Measurements from ENCODE around the gene PDZD4.

The PDZD4 gene

DNA sequence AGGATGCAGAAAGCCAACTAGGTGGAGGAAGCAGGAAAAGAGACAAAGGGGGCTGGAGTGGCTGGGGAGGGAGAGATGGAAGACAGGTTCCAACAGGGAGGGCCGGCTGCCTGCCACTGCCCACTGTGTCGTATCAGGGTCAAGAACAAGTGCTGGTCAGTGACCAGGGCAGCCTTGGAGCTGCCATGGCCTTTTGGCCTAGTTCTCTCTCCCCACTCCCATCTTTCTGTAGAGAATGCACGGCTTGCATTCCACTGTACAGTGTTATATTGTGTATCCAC, 43.7 kb upstream of the PDZD4 start:
- Histone ChIP-seq H3K79me2 (ENCODE audit: insufficient read depth, low read length) (no peaks in the 10 kb centered on the region), H3K36me3 (ENCODE audit: insufficient read depth, low read length) (no peaks in the 10 kb centered on the region), H3K4me3 (ENCODE audit: low read depth, low read length, poor library complexity, severe bottlenecking) (no peak overlapping the region), H3K4me2 (ENCODE audit: low read length) (no peak overlapping the region), H3K4me1 (ENCODE audit: insufficient read depth, low read length, severe bottlenecking) (no peaks in the 10 kb centered on the region), H3K27me3 (ENCODE audit: insufficient read depth, low read length) (no peaks in the 10 kb centered on the region), H3K9me3 (ENCODE audit: low read length) (no peaks in the 10 kb centered on the region), H3F3A (ENCODE audit: insufficient read depth, low read length) (no peaks in the 10 kb centered on the region), H3K9ac (ENCODE audit: low read length) (no peak overlapping the region), H3K9me2 (ENCODE audit: low read depth, low read length) (no peaks in the 10 kb centered on the region), H4K20me1 (ENCODE audit: insufficient read depth, low read length) (no peaks in the 10 kb centered on the region), H3K27ac (ENCODE audit: low read depth, low read length, poor library complexity, severe bottlenecking) (no peak overlapping the region), H2AFZ (ENCODE audit: low read length) (no peak overlapping the region)
- TF ChIP-seq CTCF (IDR thresholded peaks at IDR 0.05; ENCODE audit: low read length) = no peak
- no peak for TF ChIP-seq EZH2 (IDR thresholded peaks at IDR 0.05; ENCODE audit: borderline replicate concordance, low read length)

GRCh38 chrX:153873282-153874084, 43.1 kb upstream of the PDZD4 start:
- Histone ChIP-seq H3K9me2 (ENCODE audit: low read depth, low read length) (no peaks in the 10 kb centered on the region), H3K9me3 (ENCODE audit: low read length) (no peaks in the 10 kb centered on the region)

DNA sequence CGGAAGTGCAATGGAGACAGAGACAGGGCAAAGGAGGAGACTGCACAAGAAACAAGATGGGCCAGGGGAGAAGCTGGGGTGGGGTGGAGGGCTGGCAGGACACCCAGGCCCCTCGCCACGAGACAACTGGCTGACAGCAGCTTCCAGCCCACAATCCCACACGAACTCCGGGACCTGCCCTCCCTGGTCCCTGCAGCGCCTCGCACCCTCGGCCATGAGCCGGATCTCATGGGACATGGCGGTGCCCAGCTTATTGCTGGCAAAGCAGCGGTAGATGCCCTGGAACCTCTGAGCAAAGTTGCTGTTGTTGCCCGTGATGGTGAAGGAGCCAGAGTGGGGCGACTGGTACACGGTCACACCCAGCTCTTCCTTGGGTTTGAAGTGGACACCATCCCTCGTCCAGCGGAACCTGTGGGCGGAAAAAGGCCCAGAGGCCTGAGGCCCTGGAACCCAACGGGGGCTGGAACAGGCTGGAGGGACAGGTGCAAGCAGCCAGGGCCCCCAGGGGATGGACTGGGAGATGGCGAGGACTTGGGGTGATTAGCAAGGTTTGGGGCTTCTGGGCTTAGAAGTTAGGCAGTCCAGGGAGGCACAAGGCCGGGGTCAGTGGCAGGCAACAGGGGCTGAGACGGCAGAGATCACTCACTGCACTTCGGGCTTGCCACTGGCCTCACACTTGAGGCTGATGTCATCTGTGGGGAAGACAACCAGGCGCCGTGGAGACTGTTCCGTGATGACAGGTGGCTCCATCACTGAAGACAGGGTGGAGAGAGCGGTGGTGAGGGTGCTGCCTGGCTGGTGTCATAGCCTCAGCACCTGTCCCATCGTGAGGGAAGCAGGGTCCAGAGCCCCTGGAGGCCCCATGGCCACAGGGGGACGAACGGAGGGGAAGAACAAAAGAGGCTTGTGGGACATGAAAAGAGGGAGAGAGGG, 41.9 kb upstream of the PDZD4 start:
- Histone ChIP-seq H3K27ac (ENCODE audit: low read depth, low read length, poor library complexity, severe bottlenecking) (no peak overlapping the region), H3K4me2 (ENCODE audit: low read length) (no peak overlapping the region), H3K4me3 (ENCODE audit: low read depth, low read length, poor library complexity, severe bottlenecking) (no peak overlapping the region), H3K79me2 (ENCODE audit: insufficient read depth, low read length) (no peaks in the 10 kb centered on the region), H3K27me3 (ENCODE audit: insufficient read depth, low read length) (no peaks in the 10 kb centered on the region), H3K9me3 (ENCODE audit: low read length) (no peaks in the 10 kb centered on the region), H3K4me1 (ENCODE audit: insufficient read depth, low read length, severe bottlenecking) (no peaks in the 10 kb centered on the region), H4K20me1 (ENCODE audit: insufficient read depth, low read length) (no peaks in the 10 kb centered on the region), H3K9ac (ENCODE audit: low read length) (no peak overlapping the region), H2AFZ (ENCODE audit: low read length) (no peak overlapping the region), H3K9me2 (ENCODE audit: low read depth, low read length) (no peaks in the 10 kb centered on the region), H3K36me3 (ENCODE audit: insufficient read depth, low read length) (no peaks in the 10 kb centered on the region), H3F3A (ENCODE audit: insufficient read depth, low read length) (no peaks in the 10 kb centered on the region)
- TF ChIP-seq EZH2 (IDR thresholded peaks at IDR 0.05; ENCODE audit: borderline replicate concordance, low read length) (no peak), CTCF (IDR thresholded peaks at IDR 0.05; ENCODE audit: low read length) (no peak)

More at GRCh38 chrX:153873282-153874084, 43.1 kb upstream of the PDZD4 start:
- no peaks in the 10 kb centered on the region for H3F3A ChIP-seq (ENCODE audit: insufficient read depth, low read length)
- no peak overlapping the region for H2AFZ ChIP-seq (ENCODE audit: low read length)
- TF ChIP-seq CTCF (IDR thresholded peaks at IDR 0.05; ENCODE audit: low read length) (no peak), EZH2 (IDR thresholded peaks at IDR 0.05; ENCODE audit: borderline replicate concordance, low read length) (no peak)
- H3K79me2 ChIP-seq (ENCODE audit: insufficient read depth, low read length) = no peaks in the 10 kb centered on the region
- H3K4me1 ChIP-seq (ENCODE audit: insufficient read depth, low read length, severe bottlenecking) = no peaks in the 10 kb centered on the region
- no peak overlapping the region for H3K4me2 ChIP-seq (ENCODE audit: low read length)
- no peak overlapping the region for H3K27ac ChIP-seq (ENCODE audit: low read depth, low read length, poor library complexity, severe bottlenecking)
- no peaks in the 10 kb centered on the region for H3K27me3 ChIP-seq (ENCODE audit: insufficient read depth, low read length)
- no peaks in the 10 kb centered on the region for H4K20me1 ChIP-seq (ENCODE audit: insufficient read depth, low read length)
- H3K4me3 ChIP-seq (ENCODE audit: low read depth, low read length, poor library complexity, severe bottlenecking) = no peak overlapping the region
- no peaks in the 10 kb centered on the region for H3K36me3 ChIP-seq (ENCODE audit: insufficient read depth, low read length)
- no peak overlapping the region for H3K9ac ChIP-seq (ENCODE audit: low read length)
